Activated effector memory CD4-positive, alpha-beta T cell treated with anti-CD3 and anti-CD28 coated beads, Interleukin-2, amount 50 U/mL, for 16 hours (primary cell): ENCODE data around the gene COPB1.
A peak's percentile ranks its signal among the peaks of the same experiment; 100 is the strongest.

Source experiments
- DNase-seq: peaks from one replicate; pipeline ENCODE4 v3.0.0-alpha.2; 2020

COPB1 gene

DNA sequence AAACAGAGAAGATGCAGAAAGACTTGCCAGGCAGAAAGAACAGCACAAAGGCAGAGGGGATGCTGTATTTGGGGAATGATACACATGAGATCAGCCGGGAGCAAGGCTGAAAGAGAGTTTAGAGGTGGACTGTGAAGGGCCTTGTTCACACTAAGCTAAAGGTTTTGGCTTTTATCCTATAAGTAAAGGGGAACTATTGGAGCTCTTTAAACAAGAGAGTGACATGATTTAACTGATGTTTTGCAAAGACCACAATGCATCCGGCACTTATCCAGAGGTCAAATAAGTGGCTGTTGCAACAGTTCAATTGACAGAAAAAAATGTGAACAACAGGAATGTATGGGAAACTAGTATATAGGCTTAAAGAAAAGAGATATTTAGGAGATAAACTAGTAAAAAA is 76.0 kb downstream of the COPB1 start:
- DNase-seq: no peak

DNA sequence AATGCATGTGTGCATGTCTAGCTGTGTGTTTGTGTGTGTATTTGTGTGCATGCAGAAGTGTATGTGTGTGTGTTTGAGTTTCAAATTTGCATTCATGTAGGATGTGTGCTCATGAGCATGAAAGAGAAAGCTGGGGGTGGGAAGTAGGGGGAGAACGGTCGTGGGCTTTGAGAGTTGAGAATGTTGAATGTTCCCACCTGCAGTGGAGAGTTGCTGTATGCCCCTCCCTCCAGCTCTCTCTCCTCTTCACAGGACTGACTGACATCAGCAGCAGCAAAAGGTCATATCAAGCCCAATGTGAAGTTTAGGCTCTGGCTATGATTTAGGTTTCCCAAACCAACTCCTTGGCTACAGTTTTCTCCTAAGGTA is 76.8 kb downstream of the COPB1 start:
- no peak for DNase-seq

DNA sequence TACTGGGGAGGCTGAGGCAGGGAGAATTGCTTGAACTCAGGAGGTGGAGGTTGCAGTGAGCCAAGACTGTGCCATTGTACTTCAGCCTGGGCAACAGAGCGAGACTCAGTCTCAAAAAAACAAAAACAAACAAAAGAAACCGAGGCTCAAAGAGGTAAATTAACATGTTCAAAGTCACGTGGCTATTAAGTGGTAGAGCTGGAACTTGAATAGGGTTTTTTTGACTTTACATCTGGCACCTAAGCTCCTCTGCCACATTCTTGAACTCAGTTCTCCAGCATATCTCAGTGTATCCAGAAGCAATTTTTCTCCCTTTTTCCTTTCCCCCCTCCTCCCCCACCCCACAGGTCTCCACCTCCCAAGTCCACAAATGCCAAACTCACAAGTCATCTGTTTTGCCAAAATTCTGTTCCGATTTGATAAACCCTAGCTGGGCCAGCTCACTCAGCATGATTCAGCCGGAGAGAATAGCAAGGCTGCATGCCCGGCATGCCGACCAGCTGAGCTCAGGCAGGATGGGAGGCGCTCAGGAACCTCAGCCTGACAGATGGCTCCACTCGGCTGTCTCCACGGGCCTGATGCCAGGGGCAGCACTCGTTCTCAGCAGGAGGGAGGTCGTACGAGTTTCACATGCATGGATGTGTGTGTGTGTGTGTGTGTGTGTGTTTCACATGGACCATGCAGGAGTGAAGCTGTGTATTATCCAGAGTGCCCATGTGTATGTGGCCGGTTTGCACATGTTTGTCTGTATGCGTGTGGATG is 77.4 kb downstream of the COPB1 start:
- DNase-seq: no peak

DNA sequence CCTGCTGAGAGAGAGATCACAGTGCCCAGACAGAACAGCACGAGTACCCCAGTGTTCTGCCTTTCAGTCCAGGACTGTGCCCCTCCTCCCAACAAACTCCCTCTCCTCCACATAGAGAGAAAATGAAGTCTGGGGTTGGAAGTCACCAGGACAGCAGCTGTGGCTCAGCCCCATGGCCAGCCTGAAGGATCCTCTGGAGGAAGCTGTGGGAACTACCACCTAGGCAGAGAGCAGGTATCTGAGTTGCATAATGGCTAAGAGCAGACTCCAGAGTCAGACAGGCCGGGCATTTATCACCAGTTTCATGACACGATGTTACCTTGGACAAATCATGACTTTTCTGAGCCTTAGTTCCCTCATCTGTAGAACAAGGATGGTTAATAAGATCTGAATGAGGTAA is 79.4 kb downstream of the COPB1 start:
- no peak for DNase-seq

DNA sequence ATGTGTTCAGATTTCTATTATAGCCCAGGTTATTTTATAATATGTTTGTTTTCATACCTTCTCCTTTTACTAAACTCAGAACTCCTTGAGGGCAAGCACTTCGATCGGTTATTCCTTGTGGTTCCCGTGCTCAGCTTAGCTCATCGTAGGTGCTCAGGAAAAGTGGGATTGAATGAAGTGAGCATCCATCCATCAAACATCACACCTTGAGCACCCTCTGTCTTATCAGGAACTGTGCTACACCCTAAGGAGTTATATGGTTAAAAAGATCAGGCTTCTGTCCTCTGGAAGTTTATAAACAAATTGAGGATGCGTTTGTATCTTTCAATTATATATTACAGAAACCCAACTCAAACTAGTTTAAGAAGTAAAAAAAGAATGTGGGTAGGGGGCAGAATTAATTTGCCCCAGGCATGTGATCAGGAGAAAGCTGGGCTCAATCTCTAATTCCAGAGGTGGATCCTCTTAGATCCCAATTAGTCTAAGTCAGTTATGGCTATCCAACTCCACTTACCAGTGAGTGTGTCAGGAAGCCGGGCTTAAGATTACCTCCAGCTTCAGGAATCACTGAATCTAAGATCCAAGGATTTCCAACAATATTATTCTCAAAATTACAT is 80.7 kb downstream of the COPB1 start:
- no peak for DNase-seq

DNA sequence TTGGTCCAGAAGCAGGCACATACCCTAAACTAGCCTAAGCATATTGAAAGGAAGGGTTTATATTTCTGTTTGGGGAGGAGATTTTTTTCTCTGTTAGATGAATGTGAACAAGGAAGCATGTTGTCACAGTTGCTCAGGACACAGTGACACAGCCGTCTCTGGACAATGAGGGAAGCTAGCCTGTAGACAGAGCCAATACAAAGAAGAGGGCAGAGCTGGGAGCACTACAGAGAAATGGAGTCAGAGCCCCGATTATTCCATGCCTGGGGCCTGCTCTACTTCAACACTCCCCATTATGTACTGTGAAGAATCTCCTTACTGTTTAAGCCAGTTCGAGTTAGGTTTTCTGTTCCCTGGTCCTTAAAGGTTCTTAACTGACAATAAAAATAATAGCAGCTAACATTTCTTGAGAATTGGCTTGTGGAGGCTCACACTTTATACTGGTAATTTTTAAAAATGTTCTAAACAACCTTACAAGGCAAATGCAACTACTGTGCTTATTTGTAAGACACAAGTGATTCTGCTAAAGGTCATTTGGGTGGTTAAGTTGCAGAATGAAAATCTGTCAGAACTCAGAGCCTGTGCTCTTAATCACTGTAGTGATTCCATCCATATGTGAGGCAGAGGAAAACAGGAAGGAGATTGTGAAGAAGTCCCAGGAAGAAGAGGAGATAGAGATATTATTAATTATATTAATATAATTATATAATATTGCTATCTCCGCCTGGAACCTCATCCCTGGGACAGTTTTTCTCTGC is 81.8 kb downstream of the COPB1 start:
- DNase-seq: no peak

DNA sequence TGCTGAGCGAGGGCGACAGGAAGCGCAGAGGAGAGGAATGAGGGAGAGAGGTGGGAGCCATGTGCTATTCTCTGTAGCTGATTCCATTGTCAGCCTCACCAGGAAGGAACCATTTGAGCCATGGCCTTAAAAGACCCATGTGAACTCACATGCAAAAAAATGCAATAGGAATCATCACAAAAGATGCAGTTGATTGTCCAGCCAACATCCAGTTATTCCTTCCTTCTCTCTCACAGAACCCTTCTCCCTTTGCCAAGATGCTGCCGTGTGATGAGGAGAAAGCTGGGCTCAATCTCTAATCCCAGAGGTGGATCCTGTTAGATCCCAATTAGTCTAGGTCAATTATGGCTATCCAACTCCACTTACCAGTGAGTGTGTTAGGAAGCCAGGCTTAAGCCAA is 82.4 kb downstream of the COPB1 start:
- no peak for DNase-seq

DNA sequence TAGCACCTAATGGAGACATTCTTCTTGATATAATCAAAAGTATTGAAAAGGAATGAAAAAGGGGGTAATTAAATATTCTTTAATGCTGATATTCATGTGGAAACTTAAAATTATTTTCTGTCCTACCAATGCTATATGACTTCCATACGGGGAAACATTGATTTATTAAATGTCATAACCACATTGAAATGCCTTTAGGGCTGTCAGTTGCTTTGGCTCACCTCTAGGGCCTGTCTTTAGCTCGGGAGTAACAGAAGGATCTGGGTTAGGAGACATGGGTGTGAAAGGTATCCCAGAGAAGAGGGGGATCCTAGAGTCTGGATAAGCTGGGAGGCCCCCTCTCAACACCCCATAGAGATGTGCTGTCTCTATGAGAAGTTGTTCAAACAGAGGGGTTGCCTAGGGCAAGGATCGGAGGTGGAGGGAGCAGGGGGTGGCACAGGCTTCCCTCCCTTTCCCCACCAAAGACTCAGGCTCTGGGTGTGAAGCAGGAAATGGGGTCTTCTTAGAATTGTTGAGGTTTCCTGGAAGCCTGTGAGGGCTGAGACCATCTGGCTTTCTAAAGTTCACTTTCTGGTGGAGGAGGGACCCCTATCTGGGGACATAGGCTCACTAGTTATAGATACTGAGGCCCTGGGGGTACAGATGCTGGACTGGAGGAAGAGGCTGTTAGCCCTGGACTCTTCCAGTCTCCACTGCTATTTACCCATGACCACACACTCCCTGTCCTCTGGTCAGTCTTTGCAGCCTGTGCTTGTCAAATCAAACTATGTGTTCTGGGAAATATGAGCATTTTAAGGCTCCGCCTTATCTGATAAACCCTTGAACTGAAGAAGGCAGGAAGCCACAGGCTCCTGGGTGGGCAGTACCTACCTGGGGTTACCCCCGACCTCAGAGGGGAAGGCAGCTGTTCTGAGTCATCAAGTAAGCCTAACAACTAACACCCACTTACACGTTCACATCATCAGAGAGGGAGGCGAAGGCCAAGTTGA is 84.8 kb downstream of the COPB1 start:
- DNase-seq: peak; percentile 87

DNA sequence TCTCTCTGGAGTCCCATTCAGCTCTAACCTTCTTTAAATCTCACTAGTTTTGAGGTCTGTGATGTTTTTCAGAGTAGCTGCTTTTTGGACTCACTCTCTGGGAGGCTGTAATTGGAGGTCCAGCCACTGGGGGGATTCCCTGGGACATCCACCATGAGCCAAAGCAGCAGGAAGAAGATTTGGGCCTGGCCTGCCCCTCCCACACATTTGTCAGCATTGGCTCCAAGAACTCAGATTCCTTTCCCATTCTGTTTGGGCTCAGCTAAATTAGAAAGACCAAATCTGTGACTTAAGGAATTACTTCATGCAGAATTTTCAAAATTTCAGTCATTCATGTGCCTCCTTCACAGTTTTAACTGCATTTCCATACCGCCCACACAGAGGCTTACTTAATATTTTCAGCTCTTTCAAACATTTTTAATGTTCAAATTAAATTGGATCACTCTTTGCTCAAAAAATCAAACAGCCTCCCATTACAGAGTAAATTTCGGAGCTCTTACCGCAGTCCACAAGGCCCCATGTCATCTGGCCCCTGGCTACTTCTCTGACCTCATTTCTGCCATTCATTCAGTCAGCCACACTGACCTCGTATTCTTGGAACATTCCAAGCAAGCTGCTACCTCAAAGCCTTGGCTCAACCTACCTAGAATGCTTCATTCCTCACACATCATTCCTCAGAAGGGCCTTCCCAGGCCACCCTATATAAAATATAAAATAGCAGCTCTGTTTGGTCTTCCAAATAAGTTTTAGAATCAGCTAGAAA is 86.1 kb downstream of the COPB1 start:
- DNase-seq: no peak

DNA sequence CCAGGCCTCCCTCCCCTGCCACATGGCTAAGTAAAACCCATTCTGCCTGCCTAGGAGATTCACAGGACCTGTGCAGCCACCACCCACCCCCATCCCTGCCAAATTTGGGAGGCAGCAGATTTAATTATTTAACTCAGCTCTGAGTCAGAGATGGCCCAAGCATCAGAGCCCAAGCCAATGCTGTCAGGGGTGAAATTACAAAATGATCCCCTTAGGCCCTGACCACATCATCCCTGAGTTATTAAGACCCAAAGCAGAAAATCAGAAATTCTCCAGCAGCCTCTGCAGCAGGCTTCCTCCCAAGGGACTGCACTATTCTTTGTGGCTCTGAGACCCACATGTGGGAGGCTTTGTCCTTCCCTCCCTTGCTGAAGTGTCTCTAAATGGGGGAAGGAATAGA is 87.8 kb downstream of the COPB1 start:
- DNase-seq: no peak

DNA sequence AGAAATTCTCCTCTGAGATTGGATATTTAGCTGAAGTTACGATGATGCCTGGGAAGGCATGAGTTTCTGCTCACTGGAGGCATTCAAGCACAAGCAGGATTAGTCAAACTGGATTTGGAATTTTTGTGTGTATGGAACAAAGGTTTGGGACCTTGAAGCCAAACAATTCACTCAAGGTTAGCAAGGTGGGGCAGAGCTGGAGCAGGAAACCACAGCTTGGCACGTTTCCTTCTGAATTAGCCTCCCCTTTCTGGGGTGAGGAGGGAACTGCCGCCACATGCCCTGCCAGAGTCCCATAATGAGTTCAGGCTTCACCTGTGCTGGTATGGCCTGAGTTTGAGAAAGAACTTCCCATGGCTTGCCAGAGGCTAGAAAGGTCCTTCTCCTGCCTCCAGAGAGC is 89.7 kb downstream of the COPB1 start:
- DNase-seq: no peak

DNA sequence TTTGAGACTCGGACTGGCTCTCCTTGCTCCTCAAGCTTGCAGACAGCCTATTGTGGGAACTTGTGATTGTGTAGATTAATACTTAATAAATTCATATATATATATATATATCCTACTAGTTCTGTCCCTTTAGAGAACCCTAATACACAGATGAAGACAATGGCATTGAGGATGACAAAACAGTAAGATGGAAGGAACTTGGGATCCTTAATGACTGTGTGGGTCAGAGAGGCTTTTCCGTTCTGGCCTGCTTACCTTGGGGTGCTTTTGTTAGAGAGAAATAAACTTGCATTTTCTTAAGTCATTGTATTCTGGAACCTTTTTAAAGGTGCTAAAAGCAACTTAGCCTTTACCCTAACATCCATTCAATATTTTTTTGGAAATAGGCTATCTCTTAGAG is 91.0 kb downstream of the COPB1 start:
- no peak for DNase-seq
